ENCODE data around the gene DYNC2LI1.

Gene DYNC2LI1

GRCh38 chr2:43763091-43763490 is 10.7 kb upstream of the DYNC2LI1 start:
- DNase-seq (ENCODE audit: low read depth): no peak

GRCh38 chr2:43764086-43764705 is 9.6 kb upstream of the DYNC2LI1 start:
- no peak for DNase-seq (ENCODE audit: low read depth)

GRCh38 chr2:43766006-43766405 is 7.8 kb upstream of the DYNC2LI1 start:
- no peak for DNase-seq (ENCODE audit: low read depth)

GRCh38 chr2:43774617-43775016 is 778 bp downstream of the DYNC2LI1 start:
- no peak for DNase-seq (ENCODE audit: low read depth)

- no peak for DNase-seq (ENCODE audit: low read depth)
These were observed 2.5 kb downstream of the DYNC2LI1 start for GRCh38 chr2:43776324-43776723.

GRCh38 chr2:43777306-43777926 is 3.6 kb downstream of the DYNC2LI1 start:
- DNase-seq (ENCODE audit: low read depth): no peak

GRCh38 chr2:43778233-43778632 is 4.4 kb downstream of the DYNC2LI1 start:
- no peak for DNase-seq (ENCODE audit: low read depth)

- DNase-seq (ENCODE audit: low read depth): no peak
These were observed 14.1 kb downstream of the DYNC2LI1 start for GRCh38 chr2:43787895-43788294.

GRCh38 chr2:43788646-43789045 is 14.8 kb downstream of the DYNC2LI1 start:
- no peak for DNase-seq (ENCODE audit: low read depth)

- DNase-seq (ENCODE audit: low read depth): no peak
These were observed 16.3 kb downstream of the DYNC2LI1 start for GRCh38 chr2:43790147-43790546.

GRCh38 chr2:43791035-43791765 is 17.4 kb downstream of the DYNC2LI1 start:
- DNase-seq (ENCODE audit: low read depth): no peak

GRCh38 chr2:43792653-43793052 is 18.8 kb downstream of the DYNC2LI1 start:
- DNase-seq (ENCODE audit: low read depth): no peak

- no peak for DNase-seq (ENCODE audit: low read depth)
These were observed 21.1 kb downstream of the DYNC2LI1 start for GRCh38 chr2:43794956-43795355.

- DNase-seq (ENCODE audit: low read depth): no peak
These were observed 22.4 kb downstream of the DYNC2LI1 start for GRCh38 chr2:43796206-43796605.

GRCh38 chr2:43798300-43798699 is 24.5 kb downstream of the DYNC2LI1 start:
- no peak for DNase-seq (ENCODE audit: low read depth)

GRCh38 chr2:43800894-43801293 is 27.1 kb downstream of the DYNC2LI1 start:
- DNase-seq (ENCODE audit: low read depth): no peak

- DNase-seq (ENCODE audit: low read depth): no peak
These were observed 28.3 kb downstream of the DYNC2LI1 start for GRCh38 chr2:43802135-43802534.

GRCh38 chr2:43803113-43803512 is 29.3 kb downstream of the DYNC2LI1 start:
- DNase-seq (ENCODE audit: low read depth): no peak

GRCh38 chr2:43806719-43807031 is 32.8 kb downstream of the DYNC2LI1 start:
- no peak for DNase-seq (ENCODE audit: low read depth)

GRCh38 chr2:43810452-43810851 is 36.6 kb downstream of the DYNC2LI1 start:
- DNase-seq (ENCODE audit: low read depth): no peak

GRCh38 chr2:43810888-43811287 is 37.0 kb downstream of the DYNC2LI1 start:
- no peak for DNase-seq (ENCODE audit: low read depth)

GRCh38 chr2:43812006-43812405 is 38.2 kb downstream of the DYNC2LI1 start:
- DNase-seq (ENCODE audit: low read depth): no peak

GRCh38 chr2:43812947-43813346 is 39.1 kb downstream of the DYNC2LI1 start:
- no peak for DNase-seq (ENCODE audit: low read depth)

- no peak for DNase-seq (ENCODE audit: low read depth)
These were observed 40.9 kb downstream of the DYNC2LI1 start for GRCh38 chr2:43814711-43815110.

All from HS-27A (cell line).